ENCODE results near the gene MTG1.

- TF ChIP-seq CTCF (optimal IDR thresholded peaks at IDR 0.05 in 1 of 3, IDR thresholded peaks at IDR 0.05 in 1 of 3, conservative IDR thresholded peaks at IDR 0.05 in 1 of 3; ENCODE audit: extremely low read depth in 1 of 3, insufficient read depth in 2 of 3, low read length in 3 of 3) (no peak), EZH2 (IDR thresholded peaks at IDR 0.05; ENCODE audit: low read length) (no peak)
Measured at GRCh38 chr10:133365461-133366129, 28.4 kb upstream of the MTG1 start.

All from keratinocyte (primary cell).